Nephron (organoid): ENCODE data around the gene WNT7A.

Source experiments
- H3K27ac Mint-ChIP-seq, 3 experiments: 2 replicates each; pipeline ENCODE4 v1.8.0; 2020; ENCODE audit warnings: mixed read lengths in 3 of 3, mild to moderate bottlenecking in 2 of 3, moderate library complexity in 1 of 3
- H3K27me3 Mint-ChIP-seq: 2 replicates; pipeline ENCODE4 v1.8.0; 2021; ENCODE audit warnings: low read depth, mild to moderate bottlenecking, moderate library complexity, mixed read lengths
- H3K36me3 Mint-ChIP-seq: 2 replicates; pipeline ENCODE4 v1.8.0; 2020; ENCODE audit warnings: low read depth, mixed read lengths
- H3K4me1 Mint-ChIP-seq: 2 replicates; pipeline ENCODE4 v1.8.0; 2020; ENCODE audit warnings: mixed read lengths
- H3K4me3 Mint-ChIP-seq, 3 experiments: 2 replicates each; pipeline ENCODE4 v1.8.0; 2020; ENCODE audit warnings: mild to moderate bottlenecking in 3 of 3, mixed read lengths in 3 of 3, moderate library complexity in 2 of 3
- H3K9me3 Mint-ChIP-seq: 2 replicates; pipeline ENCODE4 v1.8.0; 2020; ENCODE audit warnings: mixed read lengths
- CTCF ChIP-seq, 3 experiments: fragments of 200-600 bp; sonication (generic); IDR thresholded peaks; one replicate each; pipeline ENCODE4 v1.5.0; 2021; ENCODE audit warnings: antibody characterized with exemption in 3 of 3; ENCODE audit not compliant: unreplicated experiment in 3 of 3

WNT7A gene

GRCh38 chr3:13839253-13839652, 40.6 kb downstream of the WNT7A start:
- no peaks in the 10 kb centered on the region for H3K4me1 Mint-ChIP-seq
- H3K4me3 Mint-ChIP-seq = no peak overlapping the region
- TF ChIP-seq CTCF (IDR thresholded peaks at IDR 0.05; ENCODE audit: unreplicated experiment in 3 of 3) = no peak
- H3K9me3 Mint-ChIP-seq = no peaks in the 10 kb centered on the region
- peaks cover 15% of the 10 kb centered on the region for H3K27me3 Mint-ChIP-seq
- no peaks in the 10 kb centered on the region for H3K36me3 Mint-ChIP-seq
- H3K27ac Mint-ChIP-seq = no peak overlapping the region

GRCh38 chr3:13838421-13838820, 41.5 kb downstream of the WNT7A start:
- TF ChIP-seq CTCF (IDR thresholded peaks at IDR 0.05; ENCODE audit: unreplicated experiment in 3 of 3) = no peak
- H3K4me3 Mint-ChIP-seq = no peak overlapping the region

GRCh38 chr3:13837751-13838150, 42.1 kb downstream of the WNT7A start:
- Mint-ChIP-seq H3K4me1 (no peaks in the 10 kb centered on the region), H3K36me3 (no peaks in the 10 kb centered on the region), H3K9me3 (no peaks in the 10 kb centered on the region), H3K27me3 (peaks cover 13% of the 10 kb centered on the region), H3K27ac (no peak overlapping the region), H3K4me3 (no peak overlapping the region)
- TF ChIP-seq CTCF (IDR thresholded peaks at IDR 0.05; ENCODE audit: unreplicated experiment in 3 of 3) = no peak

More at GRCh38 chr3:13838421-13838820, 41.5 kb downstream of the WNT7A start:
- Mint-ChIP-seq H3K4me1 (no peaks in the 10 kb centered on the region), H3K27ac (no peak overlapping the region), H3K27me3 (peaks cover 13% of the 10 kb centered on the region), H3K36me3 (no peaks in the 10 kb centered on the region), H3K9me3 (no peaks in the 10 kb centered on the region)

- Mint-ChIP-seq H3K9me3 (no peaks in the 10 kb centered on the region), H3K4me1 (no peaks in the 10 kb centered on the region), H3K36me3 (no peaks in the 10 kb centered on the region), H3K27me3 (peaks cover 16% of the 10 kb centered on the region), H3K4me3 (no peak overlapping the region), H3K27ac (no peak overlapping the region)
- no peak for TF ChIP-seq CTCF (IDR thresholded peaks at IDR 0.05; ENCODE audit: unreplicated experiment in 3 of 3)
Measured at GRCh38 chr3:13836658-13837587, 42.9 kb downstream of the WNT7A start.

- Mint-ChIP-seq H3K27ac (no peak overlapping the region), H3K4me3 (no peak overlapping the region), H3K9me3 (no peaks in the 10 kb centered on the region), H3K36me3 (no peaks in the 10 kb centered on the region), H3K4me1 (no peaks in the 10 kb centered on the region), H3K27me3 (peaks cover 26% of the 10 kb centered on the region)
- no peak for TF ChIP-seq CTCF (IDR thresholded peaks at IDR 0.05; ENCODE audit: unreplicated experiment in 3 of 3)
Measured at GRCh38 chr3:13835246-13835645, 44.6 kb downstream of the WNT7A start.
